ENCODE results near the gene FAIM.
"Not testable (repeated sequence)": the region's sequence is repeated elsewhere in the genome, so short reads cannot be mapped to it uniquely, and the experiment has no call there.

DNA sequence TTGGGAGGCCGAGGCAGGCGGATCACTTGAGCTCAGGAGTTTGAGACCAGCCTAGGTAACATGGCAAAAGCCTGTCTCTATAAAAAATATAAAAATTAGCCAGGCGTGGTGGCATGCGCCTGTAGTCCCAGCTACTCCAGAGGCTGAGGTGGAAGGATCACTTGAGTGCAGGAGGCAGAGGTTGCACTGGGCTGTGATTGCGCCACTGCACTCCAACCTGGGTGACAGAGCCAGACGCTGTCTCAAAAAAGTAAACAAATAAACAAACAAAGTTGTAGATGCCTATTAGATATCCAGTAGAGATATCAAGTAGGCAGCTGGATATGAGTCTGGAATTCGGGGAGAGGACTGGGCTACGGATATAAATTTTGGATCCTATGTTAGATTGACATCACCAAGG, 38.9 kb upstream of the FAIM start:
- not testable (repeated sequence) for TF ChIP-seq EZH2 (IDR thresholded peaks at IDR 0.05; ENCODE audit: insufficient read depth, poor library complexity, severe bottlenecking); EZH2phosphoT487 (IDR thresholded peaks at IDR 0.05; ENCODE audit: insufficient read depth, low read depth)

All from GM23248 (cell line).